GM19438 (cell line): ENCODE results near the gene WNK4.
"Not testable (repeated sequence)": the region's sequence is repeated elsewhere in the genome, so short reads cannot be mapped to it uniquely, and the experiment has no call there.

Source experiments
- ATAC-seq: cut with Tn5 transposase; IDR thresholded peaks from one replicate; pipeline ENCODE4 v1.9.1; 2021; ENCODE audit warnings: low read depth; ENCODE audit not compliant: unreplicated experiment

The WNK4 gene

DNA sequence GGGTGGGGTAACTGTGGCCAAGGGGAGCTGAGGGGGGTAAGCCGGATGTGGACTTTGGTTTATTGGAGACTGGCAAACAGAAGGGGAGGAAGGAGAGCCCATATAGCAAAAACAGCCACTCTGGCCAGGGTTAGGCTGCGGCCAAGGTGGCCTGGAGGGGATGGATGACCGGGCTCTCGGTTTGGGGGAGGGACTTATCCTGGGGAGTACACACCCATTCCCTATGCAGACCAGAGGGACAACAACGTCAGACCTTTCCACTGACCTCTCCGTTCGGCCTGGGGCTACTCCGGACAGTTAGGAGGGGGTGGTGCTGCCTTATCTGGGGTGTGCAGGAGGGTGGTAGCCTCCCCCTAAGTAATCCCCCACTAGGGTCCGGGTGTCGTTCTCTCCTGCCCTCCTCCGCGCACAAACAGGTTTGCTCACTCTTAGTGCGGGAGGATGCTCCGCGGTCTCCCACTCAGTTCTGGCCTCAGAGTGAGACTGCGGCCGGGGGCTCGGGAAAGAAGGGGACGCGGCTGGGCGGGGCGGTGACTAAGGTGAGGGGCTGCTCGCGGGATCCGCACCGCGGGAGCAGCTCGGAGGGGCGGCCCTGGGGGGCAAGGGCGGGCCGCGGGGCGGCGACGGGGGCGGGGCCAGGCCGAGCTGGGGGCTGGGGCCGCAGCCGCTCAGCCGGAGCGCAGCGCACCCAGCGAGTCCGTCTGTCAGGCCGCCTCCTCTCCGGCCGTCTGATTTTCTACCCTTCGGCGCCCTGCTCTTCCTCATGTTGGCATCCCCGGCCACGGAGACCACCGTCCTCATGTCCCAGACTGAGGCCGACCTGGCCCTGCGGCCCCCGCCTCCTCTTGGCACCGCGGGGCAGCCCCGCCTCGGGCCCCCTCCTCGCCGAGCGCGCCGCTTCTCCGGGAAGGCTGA is at the start of gene WNK4:
TSS of gene WNK4 (plus strand) at position 675 of the 915 bp plus-strand sequence. CDS start at position 764, 89 bp downstream.
- no peak for ATAC-seq

- no peak for ATAC-seq
Observed at GRCh38 chr17:42740699-42741098, 39.7 kb upstream of the WNK4 start.

GRCh38 chr17:42742916-42743315 is 37.5 kb upstream of the WNK4 start:
- ATAC-seq: not testable (repeated sequence)

GRCh38 chr17:42743595-42744282 is 36.7 kb upstream of the WNK4 start:
- ATAC-seq: no peak

GRCh38 chr17:42744283-42744805 is 36.1 kb upstream of the WNK4 start:
- ATAC-seq: peak; percentile 61

DNA sequence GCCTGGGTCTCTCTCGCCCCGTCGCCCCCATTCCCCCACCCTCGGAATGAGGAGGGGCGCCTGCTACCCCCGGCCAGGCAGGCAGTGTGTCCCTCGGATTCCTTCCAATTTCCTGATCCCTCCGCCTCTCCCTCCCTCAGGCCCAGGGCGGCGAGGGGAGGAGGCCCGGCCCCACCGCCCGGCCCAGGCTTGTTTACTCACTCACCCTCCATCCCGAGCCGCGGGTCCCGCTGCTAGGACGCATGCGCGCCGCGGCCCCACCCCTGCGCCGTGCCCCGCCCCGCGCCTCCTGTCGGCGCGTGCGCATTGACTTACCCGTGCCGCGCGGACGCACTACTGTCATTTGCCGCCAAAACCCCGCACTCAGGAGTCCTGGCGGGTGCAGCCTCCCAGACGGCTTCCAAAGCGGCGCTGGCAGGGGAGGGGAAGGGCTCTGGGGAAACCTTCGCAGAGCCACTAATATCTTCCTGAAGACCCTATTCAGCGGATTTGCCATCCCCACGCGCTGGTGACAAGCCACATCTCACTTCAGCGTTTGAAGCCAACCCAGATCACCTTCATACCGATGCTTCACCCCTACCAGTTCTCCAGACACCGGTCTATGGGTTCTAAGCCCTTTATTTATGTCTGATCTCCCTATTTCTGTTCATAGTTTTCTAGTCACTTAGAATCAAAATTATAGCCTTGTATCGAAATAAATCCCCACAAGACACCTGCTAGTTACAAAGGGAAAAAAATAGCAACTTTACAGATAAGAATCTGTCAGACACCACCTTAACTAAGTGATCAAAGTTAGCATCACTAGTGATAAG is 35.4 kb upstream of the WNK4 start, which contains the start of gene EZH1:
TSS of gene EZH1 (minus strand) at position 235 of the 812 bp plus-strand sequence. CDS start 16,099 bp downstream, outside the sequence.
- ATAC-seq: peak; percentile 72

DNA sequence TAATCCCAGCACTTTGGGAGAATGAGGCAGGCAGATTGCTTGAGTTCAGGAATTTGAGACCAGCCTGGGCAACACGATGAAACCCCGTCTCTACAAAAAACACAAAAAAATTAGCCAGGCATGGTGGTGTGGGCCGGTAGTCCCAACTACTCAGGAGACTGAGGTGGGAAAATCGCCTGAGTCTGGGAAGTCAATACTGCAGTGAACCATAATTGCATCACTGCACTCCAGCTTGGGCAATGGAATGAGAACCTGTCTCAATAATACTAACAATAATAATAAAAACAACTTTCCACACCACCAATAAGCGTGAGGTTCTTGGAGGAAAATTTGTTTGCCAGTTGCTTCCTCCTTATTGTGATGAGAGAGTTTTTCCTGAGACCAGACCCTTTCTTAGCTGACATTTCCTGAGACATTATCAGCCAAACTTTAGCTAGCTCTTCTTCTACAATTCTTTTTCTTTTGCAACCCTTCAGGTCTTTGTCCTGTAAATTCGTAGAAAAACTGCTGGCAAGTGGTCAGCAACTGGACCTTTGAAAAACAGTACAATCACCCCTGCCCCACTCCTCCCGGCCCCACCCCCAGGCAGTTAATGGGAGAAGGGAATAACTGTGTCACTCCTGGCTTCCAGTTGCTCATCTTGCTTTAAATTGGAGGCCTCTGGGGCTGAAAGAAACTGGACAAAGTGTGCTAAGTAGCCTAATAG is 32.1 kb upstream of the WNK4 start:
- no peak for ATAC-seq

DNA sequence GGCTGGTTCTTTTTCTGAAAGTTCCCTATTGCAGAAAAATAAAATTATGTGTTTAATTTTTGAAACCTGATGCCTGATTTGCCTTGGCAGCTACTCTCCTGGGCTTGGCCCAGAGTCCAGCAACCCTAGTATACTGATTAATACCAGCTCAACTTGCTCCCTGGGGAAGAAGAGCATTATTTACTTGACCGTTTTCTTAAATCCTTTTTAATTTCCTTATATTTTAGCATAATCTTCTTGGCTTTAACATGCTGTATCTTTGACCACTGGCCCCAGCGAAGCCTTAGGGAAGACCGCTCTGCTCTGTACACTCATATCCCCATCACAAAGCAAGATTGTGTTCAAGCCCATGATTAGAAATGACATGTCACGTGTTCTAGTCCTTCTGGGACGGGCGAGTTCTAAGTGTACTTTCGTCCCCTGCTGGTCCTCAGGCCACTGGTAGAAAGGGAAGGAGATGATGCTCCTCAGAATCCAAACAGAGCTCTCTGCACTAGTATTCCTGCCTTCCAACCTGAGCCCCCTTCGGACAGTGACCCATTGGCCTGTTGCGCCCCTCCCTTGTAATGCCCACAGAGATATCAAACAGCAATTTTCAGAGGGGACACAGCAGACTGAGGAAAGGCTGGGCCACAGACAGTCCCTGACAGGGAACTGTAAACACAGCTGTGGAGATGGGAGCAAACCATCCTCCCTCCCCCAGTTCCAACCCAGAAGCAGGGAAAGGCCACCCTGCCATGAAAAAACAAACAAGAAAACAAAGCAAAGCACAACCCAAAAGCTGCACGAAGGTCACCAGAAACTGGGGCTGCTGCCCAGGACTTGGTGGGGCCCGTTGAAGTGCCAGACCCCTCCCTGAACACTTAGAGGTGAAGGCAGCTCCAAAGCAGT is 31.3 kb upstream of the WNK4 start:
- no peak for ATAC-seq

DNA sequence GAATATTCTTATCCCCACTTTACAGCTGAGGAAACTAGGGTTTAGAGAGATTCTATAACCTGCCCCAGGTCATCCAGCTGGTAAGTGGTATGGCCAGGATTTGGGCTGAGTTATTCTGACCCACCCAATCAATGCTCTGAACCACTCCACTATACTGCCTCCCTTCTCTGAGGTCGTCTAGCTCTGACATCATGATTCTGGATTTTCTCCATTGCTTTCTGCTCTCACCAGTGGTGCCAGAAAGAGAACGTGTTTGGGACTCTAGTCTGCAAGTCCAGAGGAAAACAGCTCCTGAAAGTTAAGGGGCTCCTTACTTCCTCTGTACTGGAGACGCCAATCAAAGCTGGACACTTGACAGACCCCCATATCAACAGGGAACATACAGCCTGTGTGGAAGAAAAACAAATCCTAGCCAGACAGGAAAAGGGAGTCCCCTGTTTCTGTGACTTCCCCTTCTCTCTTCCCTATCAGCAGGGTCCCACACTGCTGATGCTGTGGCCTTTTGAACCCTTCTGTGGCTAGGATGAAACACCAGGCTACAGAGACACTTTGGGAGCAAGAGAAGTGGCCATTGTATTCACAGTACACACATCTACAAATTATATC is 29.6 kb upstream of the WNK4 start:
- ATAC-seq: no peak

- ATAC-seq: no peak
Observed at GRCh38 chr17:42751628-42752027, 28.8 kb upstream of the WNK4 start.

DNA sequence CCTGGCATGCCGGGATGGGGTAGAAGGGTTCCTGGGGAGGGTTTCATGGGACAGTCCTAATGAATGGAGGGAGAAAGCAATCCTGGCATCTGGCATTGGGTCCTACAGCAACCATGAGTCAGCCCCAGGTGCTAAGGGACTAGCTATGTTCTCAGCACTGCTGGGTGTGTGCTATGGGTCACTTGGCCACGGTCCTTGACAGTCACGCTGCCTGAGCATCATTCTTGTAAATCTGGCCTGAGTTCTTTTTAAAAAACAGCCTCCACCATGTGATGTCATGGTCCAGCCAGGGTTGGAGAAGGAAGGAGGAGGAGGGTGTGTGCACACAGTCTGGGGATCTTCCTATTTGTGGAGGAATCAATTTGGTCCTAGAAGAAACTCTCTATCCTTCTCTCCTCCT is 25.6 kb upstream of the WNK4 start:
- no peak for ATAC-seq

- no peak for ATAC-seq
Observed at GRCh38 chr17:42759982-42760651, 20.3 kb upstream of the WNK4 start.

DNA sequence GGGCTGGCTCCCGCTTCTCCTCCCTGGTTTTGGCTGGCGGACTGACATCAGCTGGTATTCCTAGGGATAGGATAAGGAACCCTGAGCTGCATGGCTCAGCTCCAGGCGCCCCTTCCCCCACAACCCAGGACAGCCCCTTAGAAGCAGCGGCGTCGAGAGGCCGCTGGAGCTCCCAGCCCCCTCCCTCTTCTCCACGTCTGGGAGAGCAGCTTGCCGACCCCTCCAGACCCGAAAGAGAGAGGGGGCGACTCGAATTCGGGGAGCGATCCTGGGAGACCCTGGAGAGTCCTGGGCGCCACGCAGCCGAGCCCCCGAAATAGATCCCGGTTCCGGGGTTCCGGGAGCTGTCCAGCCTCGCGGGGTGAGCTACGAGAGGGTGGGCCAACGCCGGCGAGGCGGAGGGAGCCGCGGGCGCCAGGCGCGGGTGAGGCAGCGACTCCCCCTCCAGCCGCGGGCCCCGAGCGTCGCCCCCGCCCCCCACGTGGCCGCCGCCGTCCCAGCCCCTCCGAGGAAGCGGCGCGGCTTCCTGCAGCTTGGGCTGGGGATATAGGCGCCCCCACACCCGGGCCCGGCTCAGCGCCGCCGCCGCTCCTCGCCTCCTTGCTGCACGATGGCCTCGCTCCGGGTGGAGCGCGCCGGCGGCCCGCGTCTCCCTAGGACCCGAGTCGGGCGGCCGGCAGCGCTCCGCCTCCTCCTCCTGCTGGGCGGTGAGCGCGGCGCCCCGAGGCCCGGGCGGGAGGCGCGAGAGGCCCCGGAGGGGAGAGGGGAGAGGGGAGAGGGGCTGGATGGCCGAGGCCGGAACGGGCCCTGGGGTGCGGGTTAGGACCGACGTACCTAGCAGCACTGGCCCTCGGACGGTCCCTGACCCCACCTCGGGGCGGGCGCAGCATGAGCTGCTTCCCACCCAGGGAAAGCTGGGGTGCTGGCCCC is 19.5 kb upstream of the WNK4 start, which contains the start of gene RAMP2:
TSS of gene RAMP2 (plus strand) at position 576 of the 930 bp plus-strand sequence. CDS start at position 611, 35 bp downstream.
- no peak for ATAC-seq

- ATAC-seq: no peak
Observed at GRCh38 chr17:42761638-42762037, 18.8 kb upstream of the WNK4 start.

DNA sequence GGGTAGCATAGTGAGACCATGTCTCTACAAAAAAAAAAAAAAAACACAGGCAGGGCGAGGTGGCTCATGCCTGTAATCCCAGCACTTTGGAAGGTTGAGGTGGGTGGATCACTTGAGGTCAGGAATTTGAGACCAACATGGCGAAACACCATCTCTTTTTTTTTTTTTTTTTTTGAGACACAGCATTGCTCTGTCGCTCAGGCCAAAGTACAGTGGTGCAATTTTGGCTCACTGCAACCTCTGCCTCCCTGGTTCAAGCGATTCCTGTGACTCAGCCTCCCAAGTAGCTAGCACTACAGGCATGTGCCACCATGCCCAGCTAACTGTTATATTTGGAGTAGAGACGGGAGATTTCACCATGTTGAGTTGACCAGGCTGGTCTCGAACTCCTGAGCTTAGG is 14.3 kb upstream of the WNK4 start:
- ATAC-seq: no peak

- ATAC-seq: no peak
Observed at GRCh38 chr17:42767512-42767911, 12.9 kb upstream of the WNK4 start.

GRCh38 chr17:42768006-42768405 is 12.4 kb upstream of the WNK4 start:
- ATAC-seq: not testable (repeated sequence)
